Inflammatory macrophage treated with lipopolysaccharide for 4 hours (primary cell): ENCODE measurements around the gene CDK15.

Experiments
- DNase-seq: peaks from one replicate; pipeline ENCODE4 v3.0.0-alpha.2; 2020

Gene CDK15

GRCh38 chr2:201879996-201880395, 73.7 kb downstream of the CDK15 start:
- DNase-seq: no peak

DNA sequence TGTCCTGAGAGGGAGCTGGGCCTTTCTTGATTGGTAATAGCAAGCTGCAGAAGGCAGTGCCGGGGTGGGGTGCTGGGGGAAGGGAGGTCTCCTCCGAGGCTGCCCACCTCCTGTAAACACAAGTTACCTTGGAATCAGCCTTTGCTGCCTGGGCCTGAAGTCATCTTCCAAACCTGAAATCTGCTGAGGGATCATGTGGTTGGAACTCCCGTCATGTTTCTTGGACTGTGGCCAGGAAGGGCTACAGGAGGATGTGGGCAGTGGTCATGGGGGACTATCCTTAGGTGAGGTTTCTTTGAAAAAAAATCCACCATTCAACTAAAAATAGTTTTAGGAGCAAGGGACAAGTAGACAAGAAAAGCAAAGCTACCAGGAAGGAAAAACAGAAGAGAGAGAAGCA, 74.2 kb downstream of the CDK15 start:
- no peak for DNase-seq

GRCh38 chr2:201880993-201881611, 74.8 kb downstream of the CDK15 start:
- no peak for DNase-seq

DNA sequence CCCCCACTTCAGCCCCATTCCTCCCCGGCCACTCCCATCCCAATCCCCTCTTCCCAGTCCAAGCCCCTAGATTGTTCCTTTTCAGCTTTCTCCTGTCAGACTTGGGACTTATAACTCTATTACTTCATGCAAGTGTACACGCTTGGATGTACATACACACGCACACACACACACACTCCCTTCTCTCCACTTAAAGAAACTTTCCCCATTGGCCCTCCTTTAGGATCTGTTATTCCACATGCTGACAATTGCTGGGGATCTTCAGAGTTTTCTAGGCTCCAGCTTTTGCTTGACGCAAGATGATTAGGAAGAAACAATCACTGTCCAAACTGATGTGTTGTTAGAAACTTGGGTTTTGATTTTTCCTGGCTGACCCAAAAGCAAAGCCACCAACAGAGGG, 75.4 kb downstream of the CDK15 start:
- no peak for DNase-seq

DNA sequence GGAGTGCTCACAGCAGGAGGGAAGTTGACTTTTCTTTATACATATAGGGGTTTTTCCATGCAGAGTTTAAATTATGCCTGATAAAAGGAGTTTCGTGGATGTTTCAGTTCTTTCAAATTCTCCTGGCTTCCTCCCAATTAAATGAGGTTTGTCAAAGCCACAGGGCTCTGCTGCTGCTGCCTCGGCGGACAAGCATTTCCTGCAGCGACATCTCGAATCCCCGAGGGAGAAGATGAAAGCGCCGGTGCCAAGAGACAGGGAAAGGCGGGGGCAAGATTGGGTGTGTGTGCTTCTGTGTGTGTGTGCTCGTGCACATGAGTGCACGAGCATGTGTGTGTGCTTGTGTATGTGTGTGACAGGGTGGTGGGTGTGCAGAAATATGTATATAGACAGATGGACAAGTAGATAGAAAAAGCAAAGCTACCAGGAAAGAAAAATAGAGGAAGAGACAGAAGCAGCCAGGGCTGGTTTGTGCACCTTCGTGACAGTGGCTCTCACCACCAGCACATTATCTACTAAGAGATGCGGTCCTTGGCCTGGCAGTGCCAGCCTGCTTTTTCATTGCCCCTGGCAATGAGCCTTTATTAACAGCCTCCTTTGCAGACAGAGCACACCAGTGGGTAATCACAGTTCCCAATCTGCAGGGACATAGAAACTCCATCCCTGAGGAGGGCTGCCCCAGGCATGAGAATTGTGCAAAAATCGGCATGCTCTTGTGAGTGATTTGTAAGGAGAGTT, 76.2 kb downstream of the CDK15 start:
- no peak for DNase-seq

DNA sequence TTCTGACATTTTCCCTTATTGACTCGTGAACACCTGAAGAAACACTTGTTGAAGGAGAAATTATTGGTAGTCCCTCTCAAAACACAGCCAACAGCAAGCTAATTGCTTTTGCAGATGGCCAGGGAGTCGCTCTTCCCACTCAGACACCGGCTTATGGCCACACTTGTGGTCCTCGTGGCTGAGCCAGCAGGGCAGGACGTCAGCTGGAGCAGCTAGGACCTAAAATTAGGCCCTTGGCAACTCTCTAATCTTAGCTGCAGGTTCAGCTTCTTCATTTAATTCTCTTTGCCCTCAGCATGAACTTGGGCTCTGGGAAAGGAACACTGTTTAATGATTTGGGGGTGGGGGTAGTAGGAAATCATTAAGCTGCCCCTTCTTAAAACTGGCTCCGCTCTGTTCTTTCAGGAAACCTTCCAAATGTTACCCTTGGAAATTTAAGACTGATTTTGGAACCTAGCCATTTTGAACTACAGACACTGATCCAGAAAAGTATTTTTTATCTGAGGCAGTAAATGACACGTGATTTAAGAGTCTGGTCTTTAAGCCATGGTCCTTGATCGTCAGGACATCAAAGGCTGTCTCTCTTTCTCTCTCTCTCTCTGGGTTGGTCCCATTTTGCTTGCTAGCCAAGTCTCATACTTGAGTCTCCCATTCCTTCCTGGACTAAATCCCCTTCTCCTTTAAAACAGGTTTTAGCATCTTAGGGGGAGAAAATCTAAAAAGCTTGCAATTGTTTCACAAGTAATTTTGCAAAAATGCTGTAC, 77.5 kb downstream of the CDK15 start:
- DNase-seq: no peak

DNA sequence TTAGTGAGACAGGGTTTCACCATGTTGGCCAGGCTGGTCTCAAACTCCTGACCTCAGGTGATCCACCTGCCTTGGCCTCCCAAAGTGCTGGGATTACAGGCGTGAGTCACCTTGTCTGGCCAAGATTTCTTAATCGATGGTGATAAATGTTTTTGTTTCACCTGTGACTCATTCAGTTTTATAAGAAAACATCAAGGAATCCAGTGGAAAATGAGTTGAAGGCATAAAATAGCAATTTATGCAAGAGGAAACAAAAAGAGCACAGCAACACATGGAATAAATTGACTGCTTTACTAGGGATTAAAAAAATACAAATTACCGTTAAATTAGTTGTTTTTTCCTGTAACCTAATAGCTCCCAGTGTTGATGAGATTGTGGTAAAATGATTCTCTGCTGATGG, 80.2 kb downstream of the CDK15 start:
- DNase-seq: no peak

DNA sequence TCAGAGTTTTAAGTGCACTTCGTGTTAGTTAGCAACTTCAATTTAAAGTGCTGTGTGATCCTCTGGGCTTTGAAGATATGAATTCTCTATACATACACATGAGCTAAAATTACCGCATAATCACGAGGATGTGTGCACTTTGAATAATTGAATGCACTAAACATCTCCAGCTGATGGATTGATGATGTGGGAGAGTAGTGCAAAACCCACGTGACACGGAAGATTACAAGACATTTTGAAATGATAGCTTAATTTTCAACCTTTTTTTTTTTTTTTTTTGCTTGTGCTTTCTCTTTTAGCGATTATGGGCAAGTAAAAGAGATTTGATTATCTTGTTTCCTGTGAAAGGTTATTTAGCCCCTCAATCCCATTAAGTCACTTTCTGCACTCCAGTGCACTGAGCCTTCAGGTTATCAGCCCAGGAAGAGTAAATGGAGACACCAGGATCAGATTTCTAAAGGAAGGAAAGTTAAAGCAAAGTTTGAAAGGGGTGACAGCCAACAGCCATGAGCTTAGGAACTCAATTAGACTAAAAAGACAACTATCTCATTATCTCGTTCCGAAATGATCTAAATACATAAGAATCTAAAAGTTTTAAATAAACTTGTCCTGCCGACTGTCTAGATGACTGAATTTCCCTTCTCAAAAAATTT, 81.6 kb downstream of the CDK15 start:
- no peak for DNase-seq

DNA sequence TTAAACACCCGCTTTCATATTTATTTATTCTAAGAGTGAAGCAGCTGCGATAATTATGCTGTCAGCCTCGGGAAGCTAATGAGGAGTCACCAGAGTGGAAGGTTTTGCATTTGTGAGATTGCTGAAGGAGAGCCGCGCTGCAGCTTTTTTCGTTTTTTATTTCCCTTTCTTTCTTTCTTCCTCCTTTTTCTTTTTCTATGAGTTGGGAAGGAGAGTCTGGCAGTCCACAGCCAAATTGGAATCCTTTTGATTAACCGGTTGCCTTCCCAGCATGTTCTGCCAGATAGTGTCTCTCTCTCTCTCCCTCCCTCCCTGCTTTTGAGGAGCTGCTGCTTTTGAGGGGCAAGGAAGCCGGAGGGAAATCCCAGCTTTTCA, 82.1 kb downstream of the CDK15 start:
- DNase-seq: no peak

DNA sequence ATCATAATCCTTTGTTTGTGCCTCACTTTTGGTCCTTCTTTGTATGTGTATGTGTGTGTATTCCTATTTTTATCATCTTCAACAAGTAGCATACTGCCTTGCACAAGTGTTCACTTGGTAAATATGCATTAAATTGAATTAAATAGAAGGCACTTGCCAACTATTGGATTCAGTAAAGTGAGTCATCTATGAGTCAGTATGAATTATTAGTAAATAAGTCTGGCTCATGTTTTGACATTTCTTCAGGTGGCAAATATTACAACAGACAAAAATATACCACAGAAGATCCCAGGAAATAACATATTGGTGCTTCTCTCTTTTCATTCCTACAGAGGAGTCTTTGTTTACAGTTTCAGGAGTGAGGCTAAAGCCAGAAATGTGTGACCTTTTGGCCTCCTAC, 84.1 kb downstream of the CDK15 start:
- DNase-seq: no peak

GRCh38 chr2:201891676-201892075, 85.3 kb downstream of the CDK15 start:
- DNase-seq: no peak

DNA sequence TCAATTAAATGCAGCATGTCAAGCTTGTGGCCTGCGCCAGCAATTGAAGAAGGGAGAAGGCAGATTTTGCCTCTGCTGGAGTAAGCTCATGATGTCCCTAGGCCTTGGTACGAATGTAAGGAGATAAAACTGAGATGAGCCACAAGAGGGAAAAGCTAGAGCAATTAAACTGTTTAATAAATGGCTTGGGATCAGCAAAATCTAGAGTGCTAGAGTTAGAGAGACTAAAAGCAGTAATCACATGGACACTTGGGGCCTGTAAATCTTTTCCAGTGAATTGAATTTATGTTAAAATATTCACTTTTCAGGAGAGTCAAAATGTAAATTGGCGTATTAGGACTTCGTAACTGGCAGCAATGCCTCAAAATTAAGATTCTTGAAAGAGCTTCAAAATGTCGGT, 86.2 kb downstream of the CDK15 start:
- no peak for DNase-seq

DNA sequence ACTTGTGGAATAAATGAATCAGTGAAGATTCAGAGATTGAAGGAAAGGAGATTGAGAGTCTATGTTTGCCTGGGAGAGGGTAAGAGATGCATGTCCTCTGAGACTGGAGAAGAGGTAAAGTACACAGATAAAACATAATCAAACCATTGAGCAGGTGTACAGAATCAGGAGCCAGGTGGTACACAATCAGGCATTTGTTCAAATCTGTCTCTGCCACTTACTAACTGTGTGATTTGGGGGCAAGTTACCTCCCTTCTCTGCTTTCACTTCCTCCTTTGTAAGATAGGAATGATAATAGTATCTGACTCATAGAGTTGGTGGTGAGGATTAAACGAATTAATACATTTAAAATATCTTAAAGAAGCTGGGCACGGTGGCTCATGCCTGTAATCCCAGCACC, 94.0 kb downstream of the CDK15 start:
- no peak for DNase-seq

- no peak for DNase-seq
Measured at GRCh38 chr2:201901786-201902185, 95.4 kb downstream of the CDK15 start.

- DNase-seq: no peak
Measured at GRCh38 chr2:201904538-201905420, 98.4 kb downstream of the CDK15 start.

- DNase-seq: no peak
Measured at GRCh38 chr2:201906777-201907562, 100.6 kb downstream of the CDK15 start.

GRCh38 chr2:201907563-201907881, 101.2 kb downstream of the CDK15 start:
- DNase-seq: no peak

- no peak for DNase-seq
Measured at GRCh38 chr2:201908901-201909300, 102.6 kb downstream of the CDK15 start.

- DNase-seq: no peak
Measured at GRCh38 chr2:201909348-201909747, 103.0 kb downstream of the CDK15 start.

DNA sequence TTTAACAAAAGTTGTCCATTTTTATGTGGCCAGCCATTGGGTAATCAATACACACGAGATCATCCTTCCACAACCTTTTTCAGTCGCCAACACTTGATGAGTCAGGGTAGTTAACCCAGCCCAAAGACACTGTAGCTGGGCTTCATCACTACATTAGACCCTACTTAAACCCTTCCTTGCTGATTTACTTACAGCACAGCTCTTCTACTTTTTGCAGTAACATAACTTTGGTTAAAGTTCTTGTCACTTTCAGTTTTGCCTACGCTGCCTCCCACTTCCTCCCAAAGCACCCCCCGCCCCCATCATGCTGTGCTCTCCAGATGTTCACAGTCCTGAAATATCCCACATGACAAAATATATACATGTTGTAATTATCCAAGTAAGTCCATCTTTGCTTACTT, 103.6 kb downstream of the CDK15 start:
- DNase-seq: peak; percentile 57

- no peak for DNase-seq
Measured at GRCh38 chr2:201911372-201911771, 105.0 kb downstream of the CDK15 start.

GRCh38 chr2:201913201-201913600, 106.9 kb downstream of the CDK15 start:
- DNase-seq: no peak
